HuH-7 (cell line): ENCODE results near the gene TPBG.
"Not testable (repeated sequence)": the region's sequence is repeated elsewhere in the genome, so short reads cannot be mapped to it uniquely, and the experiment has no call there.

Experiments
- DNase-seq: peaks from one replicate; pipeline ENCODE4 v3.0.0; 2011; ENCODE audit warnings: low spot score

TPBG gene

DNA sequence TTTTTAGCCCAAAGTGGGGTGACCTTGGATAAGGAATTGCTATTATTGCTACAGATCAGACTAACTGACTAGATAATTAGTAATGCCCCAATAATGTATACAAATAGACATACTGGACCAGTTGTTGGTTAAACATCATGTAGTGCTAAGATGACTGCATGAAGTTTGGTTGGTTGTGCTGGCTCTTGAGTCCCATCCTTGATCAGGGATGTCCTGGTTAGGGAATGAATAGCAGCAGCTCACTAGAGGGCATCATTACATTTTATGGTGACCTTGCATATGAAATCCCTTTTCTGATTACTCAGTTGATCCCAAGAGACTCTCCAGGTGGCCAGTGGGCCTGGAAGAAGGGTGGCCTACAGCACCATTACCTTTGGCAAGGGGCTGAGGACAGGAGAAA is 10.9 kb downstream of the TPBG start:
- no peak for DNase-seq

DNA sequence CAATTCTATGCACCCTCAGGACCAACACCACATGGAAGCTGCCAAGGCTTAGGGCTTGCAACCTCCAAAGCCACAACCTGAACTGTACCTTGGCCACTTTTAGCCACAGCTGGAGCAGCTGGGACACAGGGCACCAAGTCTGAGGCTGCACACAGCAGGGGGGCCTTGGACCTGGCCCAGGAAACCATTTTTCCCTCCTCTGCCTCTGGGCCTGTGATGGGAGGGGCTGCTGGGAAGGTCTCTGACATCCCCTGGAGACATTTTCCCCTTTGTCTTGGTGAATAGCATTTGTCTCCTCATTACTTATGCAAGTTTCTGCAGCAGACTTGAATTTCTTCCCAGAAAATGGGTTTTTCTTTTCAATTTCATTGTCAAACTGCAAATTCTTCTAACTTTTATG is 13.0 kb downstream of the TPBG start:
- no peak for DNase-seq

DNA sequence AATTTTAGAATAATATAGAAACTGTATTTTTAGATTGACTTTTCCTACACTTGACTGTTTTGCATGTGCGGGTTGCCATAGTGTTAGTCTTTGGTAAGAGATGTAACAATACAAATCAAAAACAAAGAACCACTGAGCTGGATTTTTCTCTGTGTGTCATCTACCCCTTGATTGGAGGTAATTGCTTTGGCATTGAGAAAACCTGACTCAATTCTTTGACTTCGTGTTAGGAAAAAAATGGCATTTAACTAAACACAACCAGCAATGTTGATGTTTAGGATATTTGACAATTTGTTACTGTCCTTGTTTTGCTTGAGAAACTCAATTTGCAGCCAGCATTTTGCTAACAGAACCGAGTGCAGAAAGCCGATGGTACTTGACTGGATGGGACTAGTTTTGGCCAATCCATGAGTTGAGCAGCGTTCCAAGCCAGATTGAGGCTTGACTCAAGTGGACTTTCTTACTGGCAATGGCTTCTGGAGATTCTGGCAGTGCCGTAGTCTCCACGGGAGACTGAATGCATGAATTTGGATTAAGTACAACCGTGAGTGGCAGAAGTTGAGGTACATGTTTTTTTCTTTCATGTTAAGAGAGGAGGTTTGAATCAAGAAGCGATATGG is 17.1 kb downstream of the TPBG start:
- DNase-seq = no peak

DNA sequence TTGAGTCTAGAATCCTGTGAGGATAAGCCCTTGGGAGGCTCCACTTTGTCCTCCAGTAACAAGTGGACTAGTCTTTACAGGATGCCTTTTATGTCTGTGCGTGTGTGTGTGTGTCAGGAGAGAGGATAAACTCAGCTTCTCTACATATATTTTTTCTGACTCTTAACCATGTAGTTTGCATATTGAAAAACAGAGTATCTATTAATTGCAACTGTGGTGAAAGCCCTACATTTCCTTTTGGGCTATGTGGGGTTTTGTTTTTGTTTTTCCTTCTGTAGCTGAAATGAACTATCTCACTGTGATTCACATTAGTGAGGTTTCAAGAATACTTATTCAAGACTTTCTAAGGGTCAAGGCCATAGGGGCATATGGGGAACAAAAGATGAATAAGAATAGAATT is 17.7 kb downstream of the TPBG start:
- DNase-seq = no peak

DNA sequence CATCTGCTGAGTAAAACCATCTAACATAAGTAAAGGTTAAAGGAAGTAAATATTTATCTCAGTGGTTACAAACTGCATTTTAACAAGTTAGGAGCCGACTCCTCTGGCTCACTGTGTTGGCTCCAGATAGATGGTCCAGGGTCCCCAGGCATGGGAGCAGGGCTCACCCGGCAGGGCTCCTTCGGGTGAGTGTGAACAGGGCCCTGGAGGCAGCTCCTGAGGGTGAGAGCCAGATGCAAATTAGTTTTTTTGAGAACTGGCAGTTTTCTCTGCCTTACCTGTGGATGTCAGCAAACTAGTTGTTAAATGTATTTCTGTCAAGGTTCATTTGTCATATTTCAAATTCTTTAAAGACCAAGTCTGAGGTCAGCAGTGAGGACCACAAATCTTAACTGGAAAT is 21.5 kb downstream of the TPBG start:
- DNase-seq = no peak

DNA sequence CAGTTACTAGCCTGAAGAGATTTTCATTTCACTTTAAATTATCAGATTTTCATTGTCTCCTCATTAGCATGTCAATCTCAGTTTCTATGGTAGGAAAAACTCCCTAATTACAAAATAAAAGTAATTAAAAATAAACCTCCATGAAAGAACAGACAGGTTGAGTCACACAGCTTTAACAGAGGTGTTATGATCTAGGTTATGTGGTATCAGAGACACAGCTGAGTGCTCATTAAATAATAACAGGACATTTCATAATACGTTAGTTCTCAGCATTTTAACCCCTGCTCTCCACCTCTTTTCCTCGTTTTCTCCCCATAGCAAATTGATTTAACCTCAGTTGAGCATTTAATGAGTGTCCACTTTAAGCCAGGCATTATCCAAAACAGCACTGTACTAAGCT is 21.9 kb downstream of the TPBG start:
- no peak for DNase-seq

DNA sequence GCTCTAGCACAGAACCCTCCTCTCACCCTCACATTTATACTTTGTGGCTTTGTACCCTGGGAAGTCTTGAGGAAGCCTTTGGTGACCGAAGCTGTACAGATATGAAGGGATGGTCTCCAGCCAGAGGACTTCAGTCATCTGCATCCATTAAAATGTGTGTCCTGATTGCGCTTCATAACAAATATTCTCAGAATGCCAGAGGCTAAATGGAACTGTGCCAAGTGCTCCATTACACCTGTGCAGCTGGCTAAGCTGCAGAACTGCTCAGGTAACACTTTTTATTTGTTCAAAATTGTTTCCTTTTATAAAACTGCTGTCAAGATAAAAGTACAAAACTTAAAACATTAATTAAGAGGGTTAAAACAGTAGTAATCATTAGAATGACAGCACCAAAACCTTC is 22.3 kb downstream of the TPBG start:
- no peak for DNase-seq

DNA sequence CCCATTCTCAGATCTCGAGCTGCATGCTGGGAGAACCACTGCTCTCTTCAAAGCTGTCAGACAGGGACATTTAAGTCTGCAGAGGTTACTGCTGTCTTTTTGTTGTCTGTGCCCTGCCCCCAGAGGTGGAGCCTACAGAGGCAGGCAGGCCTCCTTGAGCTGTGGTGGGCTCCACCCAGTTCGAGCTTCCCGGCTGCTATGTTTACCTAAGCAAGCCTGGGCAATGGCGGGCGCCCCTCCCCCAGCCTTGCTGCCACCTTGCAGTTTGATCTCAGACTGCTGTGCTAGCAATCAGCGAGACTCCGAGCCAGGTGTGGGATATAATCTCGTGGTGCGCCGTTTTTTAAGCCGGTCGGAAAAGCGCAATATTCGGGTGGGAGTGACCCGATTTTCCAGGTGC is 31.2 kb downstream of the TPBG start:
- not testable (repeated sequence) for DNase-seq

DNA sequence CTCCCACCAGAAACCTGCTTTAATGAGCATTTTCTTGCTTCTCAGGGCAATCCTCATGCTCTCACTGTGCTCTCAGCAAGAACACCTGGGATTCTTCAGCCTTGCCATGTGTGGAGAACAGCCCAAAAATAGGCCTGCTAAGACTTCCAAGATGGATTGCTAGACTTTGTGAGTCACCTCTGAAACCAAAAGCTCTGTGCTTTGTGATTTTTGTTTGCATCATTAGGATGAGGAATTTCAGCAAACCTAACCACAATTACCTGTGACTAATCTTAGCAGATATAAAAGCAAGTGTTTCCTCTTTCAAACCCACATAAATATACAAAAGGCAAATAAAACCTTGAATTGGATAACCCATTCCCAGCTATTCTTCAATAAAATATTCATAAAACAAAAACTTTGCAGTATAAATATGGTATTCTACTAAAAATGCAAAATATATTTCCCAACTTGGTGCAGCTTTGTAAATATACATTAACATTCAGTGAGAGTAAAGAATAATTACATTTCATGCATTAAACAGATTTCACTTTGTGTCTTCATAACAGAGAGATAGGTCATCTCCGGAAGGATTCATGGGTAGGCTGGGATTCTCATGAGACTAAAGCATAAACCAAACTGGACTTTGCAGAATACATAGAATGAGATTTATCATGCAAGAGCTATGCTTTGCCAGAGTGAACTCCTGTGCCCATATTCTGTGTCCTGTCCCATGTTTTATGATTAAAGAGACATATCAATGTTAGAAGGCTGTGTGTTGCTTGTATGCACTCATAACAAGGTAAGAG is 33.5 kb downstream of the TPBG start:
- DNase-seq = no peak

DNA sequence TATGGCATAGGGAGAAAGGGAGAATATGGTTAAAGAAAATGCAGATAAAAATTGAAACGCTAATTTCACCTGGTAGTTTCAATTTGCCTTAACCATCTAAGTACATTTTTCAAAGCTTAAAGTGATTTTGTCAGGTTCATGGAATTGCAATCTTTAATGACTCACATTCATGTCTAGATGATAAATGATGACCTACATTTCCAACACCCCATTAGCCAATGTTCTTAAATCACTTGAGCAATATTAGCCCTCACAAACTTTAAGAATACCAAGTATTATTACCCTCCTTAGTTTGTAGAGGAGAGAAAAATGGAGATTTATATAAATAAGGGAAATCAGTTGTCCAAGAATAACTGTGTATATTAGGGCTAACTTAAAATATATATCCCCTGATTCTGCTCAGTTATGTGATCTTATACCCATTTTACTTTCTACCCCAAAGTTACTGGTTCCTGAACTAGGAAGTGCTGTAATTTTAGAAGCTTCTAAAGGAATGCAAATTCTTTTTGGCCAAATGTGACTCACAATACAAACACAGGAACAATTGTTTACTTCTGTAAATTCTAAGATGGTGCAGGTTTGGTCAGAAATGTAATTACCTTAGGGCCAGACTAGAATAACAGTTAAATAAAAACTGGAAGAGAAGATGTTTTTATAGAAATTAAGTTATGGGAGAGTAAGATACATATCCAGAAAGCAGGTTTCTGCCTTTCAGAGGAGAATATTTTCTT is 34.5 kb downstream of the TPBG start:
- DNase-seq = no peak

DNA sequence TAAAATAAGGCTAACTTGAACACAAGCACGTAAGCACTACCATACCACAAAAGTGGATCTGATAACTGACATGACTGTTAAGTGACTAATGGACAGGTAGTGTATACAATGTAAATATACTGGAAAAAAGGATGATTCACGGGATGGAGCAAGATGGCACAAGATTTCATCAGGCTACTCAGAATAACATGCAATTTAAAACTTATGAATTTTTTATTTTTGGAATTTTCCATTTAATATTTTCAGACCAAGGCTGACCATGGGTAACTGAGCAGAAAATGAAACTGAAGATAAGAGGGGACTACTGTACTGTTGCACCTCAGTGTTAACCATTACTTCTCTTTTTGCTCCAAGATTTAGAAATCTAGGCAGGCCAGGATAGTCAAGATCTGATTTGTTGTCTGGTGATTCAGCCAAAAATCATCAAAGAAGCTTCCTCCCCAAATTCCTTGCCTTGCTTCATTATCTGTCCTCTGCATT is 45.4 kb downstream of the TPBG start:
- no peak for DNase-seq

DNA sequence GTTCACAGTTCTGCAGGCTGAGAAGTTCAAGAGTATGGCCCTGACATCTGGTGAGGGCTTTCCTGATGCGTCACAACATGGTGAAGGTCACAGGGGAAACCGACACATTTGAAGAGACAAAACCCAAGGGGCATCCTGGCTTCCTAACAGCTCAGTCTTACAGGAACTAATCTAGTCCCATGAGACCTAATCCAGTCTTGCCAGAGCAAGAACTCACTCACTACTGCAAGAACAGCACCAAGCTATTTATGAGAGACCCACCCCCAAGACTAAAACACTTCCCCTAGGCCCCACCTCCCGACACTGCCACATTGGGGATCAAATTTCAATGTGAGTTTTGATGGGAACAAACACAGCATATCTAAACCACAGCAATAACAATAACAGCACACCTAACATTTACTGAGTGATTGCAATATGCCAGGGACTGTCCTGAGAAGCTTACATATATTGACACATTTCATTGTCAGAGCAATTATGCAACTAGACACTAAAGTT is 46.6 kb downstream of the TPBG start:
- DNase-seq = no peak

DNA sequence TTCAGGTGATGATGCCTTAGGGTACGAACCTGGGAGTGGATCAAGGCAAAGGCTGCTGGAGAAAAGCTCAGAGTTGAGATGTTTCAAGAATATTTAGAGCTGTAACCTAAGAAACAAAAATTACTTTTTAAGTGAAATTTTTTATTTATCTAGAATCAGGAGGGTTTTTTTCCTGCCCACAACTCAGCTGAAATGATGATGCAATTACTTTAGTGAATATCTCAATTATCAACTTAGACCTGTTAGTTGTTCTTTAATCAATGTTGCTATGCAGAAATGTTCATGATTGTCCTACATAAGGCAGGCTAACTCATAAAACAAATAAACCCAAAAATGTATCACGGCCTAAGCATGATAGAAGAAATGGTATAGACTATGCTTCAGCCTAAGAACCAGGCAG is 50.3 kb downstream of the TPBG start:
- DNase-seq = no peak

DNA sequence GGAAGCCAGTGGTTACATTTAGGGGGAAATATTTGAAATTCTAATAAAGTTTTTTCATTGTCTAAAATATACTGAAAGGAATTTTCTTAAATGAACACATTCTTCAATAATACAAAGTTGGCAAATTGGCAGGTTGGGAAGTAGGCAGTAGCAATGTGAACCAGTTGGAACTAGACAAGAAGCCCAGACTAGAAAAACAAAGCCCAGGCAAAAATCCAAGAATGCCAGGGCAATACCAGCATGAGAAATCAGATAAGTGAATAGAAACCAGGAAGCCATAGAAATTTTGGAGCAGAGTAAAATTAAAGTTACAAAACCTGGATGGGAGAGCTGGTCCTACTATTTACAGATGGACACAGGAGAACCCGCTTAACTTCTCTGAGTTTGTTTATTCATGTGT is 52.2 kb downstream of the TPBG start:
- DNase-seq = no peak

DNA sequence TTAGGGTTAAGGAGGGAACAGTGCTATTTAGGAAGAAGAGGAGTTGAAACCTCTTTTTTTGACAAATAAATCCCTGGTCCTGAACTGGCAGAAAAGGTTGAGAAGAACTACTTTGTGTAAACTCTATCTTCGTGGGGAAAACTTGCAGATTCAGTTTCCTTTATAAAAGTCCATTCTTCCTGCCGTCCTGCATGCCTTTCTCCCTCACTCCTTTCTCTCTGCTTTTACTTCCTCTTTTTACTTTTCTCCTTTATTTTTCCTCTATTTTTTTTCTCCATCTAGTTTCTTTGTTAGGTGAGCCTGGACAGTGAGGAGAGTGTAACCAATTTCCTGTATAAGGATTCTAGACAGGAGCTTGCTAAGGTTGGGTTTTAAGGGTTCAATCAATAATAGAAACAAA is 52.7 kb downstream of the TPBG start:
- DNase-seq = no peak
